GM11168 (cell line): ENCODE data around the gene NEU1.

ENCODE experiments used
- in situ Hi-C: fragments of 300-500 bp; cut with MboI; formaldehyde crosslinking; loops from one replicate; pipeline ENCODE4 v1.12.0; 2022; ENCODE audit warnings: low sequenced_read_pairs; ENCODE audit not compliant: unreplicated experiment

Gene NEU1

DNA sequence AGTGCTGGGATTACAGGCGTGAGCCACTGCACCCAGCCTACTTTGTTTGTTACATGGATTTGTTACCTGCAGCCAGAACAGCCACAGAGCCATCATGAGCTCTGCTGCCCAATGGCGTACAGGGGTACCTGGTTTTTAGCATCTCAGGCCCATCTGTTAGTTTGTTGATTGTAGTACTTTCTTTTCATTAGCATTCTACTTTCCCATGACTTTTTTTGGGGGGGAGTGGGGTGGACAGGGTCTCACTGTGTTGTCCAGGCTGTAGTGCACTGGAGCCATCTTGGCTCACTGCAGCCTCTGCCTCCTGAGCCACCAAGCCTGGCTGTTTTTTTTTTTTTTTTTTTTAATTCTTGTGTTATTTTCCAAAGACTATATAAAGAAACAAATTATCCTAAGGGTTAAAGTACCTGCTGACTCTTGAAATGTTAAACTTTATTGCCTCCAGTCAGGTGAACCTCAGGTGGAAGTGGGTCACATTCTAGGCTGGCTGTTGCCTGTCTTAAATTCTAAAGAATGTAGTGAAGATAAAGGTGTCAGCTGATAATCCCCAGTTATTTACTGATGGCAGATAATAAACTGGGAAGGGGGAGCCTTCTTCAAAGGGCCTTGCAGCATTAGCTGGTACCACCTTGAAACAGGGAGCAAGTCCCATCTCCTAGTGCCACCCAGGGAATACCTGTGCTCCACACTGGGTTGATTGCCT is 15.2 kb downstream of the NEU1 start:
- in situ Hi-C loops: no loop called here

DNA sequence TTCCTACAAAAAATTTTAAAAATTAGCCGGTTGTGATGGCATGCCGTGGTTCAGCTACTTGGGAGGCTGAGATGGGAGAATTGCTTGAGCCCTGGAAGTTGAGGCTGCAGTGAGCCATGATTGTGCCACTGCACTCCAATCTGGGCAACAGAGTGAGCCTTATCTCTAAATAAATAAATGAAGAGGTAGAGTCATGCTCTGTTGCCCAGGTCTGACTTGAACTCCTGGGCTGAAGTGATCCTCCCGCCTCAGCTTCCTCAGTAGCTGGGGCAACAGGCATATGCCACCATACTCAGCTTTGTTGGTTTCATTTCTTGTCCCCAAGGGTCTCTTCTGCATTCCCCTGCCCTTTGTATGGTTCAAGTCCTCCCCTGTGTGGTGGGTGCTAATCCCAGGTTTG is 18.1 kb downstream of the NEU1 start:
- in situ Hi-C loops: no loop called here

DNA sequence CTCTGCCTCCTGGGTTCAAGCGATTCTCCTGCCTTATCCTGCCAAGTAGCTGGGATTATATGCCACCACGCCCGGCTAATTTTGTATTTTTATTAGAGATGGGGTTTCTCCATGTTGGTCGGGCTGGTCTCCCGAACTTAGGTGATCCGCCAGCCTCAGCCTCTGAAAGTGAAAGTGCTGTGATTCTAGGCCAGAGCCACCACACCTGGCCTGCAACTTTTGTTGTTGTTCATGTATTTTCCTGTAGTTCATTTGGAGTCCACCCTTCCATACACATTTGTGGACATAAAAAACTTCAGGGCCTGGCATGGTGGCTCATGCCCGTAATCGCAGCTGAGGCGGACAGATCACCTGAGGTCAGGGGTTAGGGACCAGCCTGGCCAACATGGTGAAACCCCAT is 20.6 kb downstream of the NEU1 start:
- in situ Hi-C loops: no loop called here

DNA sequence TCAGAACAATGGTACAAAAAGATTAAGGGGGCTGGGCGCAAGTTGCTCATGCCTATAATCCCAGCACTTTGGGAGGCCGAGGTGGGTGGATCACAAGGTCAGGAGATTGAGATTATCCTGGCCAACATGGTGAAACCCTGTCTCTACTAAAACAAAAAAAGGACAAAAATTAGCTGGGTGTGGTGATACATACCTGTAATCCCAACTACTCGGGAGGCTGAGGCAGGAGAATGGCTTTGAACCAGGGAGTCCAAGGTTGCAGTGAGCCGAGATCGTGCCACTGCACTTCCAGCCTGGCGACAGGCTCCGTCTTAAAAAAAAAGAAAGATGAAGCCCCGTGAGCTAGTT is 22.9 kb downstream of the NEU1 start:
- in situ Hi-C loops: loop anchor here (5.0 to 10.0 kb wide), 2 partner anchors 33 to 105 kb away; partner anchors contain the start of gene CLIC1

DNA sequence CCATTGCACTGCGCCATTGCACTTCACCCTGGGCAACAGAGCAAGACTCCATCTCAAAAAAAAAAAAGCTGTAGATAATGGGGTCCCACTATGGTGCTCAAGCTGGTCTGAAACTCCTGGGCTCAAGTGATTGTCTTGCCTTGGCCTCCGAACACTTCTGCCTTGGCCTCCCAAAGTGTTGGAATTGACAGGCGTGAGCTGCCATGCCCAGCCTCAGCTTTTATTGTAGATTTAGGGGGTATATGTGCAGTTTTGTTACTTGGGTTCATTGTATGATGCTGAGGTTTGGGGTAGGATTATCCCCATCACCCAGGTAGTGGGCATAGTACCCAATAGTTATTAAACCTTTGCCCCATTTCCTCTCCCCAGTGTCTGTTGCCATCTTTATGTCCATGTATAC is 23.7 kb downstream of the NEU1 start:
- in situ Hi-C loops: loop anchor here (5.0 to 10.0 kb wide), 2 partner anchors 33 to 104 kb away; partner anchors contain the start of gene CLIC1

DNA sequence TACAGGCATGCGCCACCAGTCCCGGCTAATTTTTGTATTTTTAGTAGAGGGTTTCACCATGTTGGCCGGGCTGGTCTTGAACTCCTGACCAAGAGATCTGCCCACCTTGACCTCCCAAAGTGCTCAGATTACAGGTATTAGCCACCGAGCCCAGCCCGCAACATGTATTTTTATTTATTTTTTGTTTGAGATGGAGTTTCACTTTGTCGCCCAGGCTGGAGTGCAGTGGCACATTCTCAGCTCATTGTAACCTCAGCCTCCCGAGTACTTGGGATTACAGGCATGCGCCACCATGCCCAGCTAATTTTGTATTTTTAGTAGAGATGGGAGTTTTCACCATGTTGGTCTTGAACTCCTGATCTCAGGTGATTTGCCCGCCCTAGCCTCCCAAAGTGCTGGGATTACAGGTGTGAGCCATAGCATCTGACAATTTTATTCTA is 24.5 kb downstream of the NEU1 start:
- in situ Hi-C loops: loop anchor here (5.0 to 10.0 kb wide), 2 partner anchors 34 to 103 kb away; partner anchors contain the start of gene CLIC1

DNA sequence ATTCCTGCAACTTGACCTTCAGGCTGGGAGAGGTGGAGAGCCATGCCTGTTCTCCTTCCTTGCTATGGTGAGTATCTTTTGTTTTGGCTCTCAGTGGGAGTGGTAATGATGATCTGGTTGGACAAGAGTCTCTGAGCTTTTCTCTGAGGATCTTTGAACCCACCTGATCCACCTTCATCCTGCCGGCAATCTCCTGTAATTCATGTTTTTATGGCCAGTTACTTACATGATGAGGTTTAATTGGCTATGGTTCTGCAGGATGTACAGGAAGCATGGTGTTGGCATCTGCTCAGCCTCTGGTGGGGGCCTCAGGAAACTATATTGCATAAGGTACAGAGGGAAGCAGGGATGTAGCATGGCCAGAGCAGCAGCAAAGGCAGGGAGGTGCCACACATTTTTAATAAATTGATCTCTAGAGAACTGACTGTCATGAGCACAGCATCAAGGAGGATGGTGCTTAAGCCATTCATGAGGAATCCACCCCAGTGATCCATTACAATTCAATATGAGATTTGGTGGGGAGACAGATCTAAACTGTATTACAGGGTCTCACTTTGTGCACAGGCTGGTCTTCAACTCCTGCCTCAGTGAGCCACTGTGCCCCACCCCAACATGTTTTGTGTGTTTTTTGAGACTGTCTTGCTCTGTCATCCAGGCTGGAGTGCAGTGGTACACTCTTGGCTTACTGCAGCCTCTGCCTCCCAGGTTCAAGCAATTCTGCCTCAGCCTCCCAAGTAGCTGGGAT is 25.1 kb downstream of the NEU1 start:
- in situ Hi-C loops: loop anchor here (5.0 to 10.0 kb wide), 2 partner anchors 35 to 103 kb away; partner anchors contain the start of gene CLIC1

DNA sequence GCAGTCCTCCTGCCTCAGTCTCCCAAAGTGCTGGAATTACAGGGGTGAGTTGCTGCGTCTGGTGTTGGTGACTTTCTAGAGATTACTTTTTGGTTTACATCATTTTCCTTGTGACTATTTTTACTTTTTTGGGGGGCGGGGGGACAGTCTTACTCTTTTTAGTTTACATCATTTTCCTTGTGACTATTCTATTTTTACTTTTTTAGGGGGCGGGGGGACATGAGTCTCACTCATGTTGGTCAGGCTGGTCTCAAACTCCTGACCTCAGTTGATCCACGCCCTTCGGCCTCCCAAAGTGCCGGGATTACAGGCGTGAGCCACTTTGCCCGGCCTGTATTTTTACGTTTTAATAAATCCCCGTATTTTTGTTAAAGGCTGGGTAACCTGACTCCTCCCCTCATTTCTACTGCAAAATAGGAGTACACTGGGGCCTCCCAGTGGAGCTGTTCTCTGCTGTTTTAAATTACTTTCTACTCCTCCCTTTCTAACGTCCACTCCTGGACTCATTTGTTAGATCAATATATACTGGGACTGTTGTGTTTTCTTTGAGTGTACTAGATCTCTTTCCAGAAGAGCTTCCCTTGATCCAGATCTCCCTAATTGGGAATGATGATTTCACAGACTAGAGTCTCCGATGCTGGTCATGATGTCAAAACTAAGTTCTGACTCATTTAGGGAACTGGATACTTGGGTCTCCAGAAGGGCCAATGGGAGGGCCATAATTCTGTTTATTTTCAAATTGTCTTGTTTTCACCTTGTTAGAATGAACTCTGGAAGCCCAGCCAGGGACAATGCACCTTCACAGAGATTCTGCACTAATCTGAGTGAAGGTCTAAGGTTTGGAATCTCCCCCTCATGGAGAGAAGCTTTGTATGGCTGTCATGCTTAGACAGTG is 25.9 kb downstream of the NEU1 start:
- in situ Hi-C loops: loop anchor here (5.0 to 10.0 kb wide), 2 partner anchors 36 to 102 kb away; partner anchors contain the start of gene CLIC1

DNA sequence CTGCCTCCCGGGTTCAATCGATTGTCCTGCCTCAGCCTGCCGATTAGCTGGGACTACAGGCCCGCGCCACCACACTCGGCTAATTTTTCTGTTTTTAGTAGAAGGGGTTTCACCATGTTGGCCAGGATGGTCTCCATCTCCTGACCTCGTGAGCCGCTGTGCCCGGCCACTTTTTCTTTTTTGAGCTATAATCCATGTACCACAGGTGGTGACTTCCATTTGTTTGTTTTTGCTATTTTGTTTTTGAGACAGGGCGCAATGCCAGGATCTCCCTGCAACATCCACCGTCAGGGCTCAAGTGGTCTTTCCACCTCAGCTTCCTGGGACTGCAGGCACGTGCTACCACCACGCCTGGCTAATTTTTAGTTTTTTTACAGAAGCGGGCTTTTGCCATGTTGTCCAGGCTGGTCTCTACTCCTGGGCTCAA is 26.6 kb downstream of the NEU1 start:
- in situ Hi-C loops: loop anchor here (5.0 to 10.0 kb wide), 2 partner anchors 36 to 101 kb away; partner anchors contain the start of gene CLIC1

DNA sequence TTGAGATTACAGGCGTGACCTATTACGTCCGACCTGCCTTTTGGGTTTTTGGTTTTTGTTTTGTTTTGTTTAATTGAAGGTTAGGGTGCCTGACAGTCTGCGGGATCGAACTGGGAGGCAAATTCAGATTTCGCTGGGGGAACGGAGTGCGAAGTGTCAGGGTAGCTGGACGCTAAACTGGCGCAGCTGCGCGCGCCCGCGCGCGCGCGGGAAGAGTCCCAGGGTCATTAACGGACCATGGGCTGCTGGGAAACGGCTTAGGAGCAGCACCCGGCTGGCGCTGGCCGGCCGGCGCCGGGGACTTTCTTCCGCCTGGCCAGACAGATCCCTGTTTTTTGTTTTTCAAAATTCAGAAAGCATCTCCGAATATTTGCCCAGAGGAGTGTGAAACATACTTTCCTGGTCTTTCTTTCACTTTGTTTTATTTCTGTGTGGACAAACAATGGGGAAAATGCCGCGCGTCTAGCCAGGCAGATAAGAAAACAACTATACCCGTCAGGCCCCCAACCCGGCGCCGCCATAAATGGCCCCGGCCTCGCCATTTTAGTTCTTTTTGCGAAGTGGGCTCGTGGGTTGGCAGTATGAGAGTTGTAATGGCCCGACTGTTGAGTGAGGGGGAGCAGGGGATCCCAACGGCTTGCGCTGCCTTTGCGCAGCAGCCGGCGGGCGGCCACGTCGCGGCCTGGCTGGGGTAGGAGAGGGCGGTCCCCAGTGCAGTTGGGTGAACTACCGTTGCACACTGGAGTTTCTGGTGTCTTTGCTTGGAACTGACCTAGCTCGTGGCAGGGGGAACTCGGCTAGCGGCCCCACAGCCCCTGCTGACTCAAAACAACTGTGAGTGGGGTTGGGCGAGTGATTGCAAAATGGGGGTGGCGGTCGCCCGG is 28.0 kb downstream of the NEU1 start:
- in situ Hi-C loops: loop anchor here (5.0 to 10.0 kb wide), 2 partner anchors 38 to 100 kb away; partner anchors contain the start of gene CLIC1

DNA sequence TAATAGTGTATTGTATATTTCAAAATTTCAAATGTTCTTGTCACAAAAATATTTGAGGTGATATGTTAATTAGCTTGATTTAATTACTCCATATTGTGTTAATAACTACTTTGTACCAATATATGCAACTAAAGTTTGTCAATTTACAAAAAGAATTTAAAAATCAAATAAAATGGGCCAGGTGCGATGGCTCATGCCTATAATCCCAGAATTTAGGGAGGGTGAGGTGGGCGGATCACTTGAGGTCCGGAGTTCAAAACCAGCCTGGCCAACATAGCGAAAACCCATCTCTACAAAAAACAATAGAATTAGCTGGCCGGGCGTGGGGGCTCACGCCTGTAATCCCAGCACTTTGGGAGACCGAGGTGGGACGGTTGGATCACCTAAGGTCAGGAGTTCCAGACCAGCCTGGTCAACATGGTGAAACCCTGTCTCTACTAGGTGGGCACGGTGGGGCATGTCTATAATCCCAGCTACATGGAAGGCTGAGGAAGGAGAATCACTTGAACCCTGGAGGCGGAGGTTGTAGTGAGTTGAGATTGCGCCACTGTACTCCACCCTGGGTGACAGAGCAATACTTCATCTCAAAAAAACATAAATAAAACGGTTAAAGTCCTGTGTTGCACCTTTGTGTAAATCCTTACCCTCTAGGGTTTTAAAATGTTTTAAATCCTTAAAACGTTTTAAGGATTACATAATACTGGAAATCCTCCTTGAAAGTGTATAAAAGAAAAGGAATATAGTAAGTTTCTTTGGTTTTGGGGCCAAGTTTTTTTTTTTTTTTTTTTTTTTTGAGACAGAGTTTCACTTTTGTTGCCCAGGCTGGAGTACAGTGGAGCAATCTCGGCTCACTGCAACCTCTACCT is 31.0 kb downstream of the NEU1 start:
- in situ Hi-C loops: loop anchor here (10.0 kb wide), 1 partner anchor 97 kb away; the partner anchor contains the start of gene CLIC1

DNA sequence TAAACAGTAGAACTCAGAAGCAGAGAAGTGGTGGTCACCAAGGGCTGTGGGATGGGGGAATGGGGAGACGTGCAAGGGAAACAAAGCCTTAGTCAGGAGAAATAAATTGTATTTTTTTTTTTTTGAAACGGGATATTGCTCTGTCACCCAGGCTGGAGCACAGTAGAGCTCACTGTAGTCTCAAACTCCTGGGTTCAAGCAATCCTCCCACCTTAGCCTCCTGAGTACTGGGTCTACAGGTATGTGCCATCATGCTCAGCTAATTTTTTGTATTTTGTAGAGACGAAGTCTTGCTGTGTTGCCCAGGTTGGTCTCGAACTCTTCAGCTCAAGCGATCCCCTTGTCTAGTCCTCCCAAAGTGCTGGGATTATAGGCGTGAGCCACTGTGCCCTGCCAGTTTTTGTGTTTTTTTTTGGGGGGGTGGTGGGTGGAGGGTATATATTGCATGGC is 31.7 kb downstream of the NEU1 start:
- in situ Hi-C loops: loop anchor here (10.0 kb wide), 1 partner anchor 96 kb away; the partner anchor contains the start of gene CLIC1

DNA sequence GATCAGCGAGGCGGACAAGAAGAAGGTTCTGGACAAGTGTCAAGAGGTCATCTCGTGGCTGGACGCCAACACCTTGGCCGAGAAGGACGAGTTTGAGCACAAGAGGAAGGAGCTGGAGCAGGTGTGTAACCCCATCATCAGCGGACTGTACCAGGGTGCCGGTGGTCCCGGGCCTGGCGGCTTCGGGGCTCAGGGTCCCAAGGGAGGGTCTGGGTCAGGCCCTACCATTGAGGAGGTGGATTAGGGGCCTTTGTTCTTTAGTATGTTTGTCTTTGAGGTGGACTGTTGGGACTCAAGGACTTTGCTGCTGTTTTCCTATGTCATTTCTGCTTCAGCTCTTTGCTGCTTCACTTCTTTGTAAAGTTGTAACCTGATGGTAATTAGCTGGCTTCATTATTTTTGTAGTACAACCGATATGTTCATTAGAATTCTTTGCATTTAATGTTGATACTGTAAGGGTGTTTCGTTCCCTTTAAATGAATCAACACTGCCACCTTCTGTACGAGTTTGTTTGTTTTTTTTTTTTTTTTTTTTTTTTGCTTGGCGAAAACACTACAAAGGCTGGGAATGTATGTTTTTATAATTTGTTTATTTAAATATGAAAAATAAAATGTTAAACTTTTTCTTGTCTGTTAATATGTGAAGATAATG is 32.9 kb downstream of the NEU1 start:
- in situ Hi-C loops: loop anchor here (10.0 kb wide), 1 partner anchor 95 kb away; the partner anchor contains the start of gene CLIC1

DNA sequence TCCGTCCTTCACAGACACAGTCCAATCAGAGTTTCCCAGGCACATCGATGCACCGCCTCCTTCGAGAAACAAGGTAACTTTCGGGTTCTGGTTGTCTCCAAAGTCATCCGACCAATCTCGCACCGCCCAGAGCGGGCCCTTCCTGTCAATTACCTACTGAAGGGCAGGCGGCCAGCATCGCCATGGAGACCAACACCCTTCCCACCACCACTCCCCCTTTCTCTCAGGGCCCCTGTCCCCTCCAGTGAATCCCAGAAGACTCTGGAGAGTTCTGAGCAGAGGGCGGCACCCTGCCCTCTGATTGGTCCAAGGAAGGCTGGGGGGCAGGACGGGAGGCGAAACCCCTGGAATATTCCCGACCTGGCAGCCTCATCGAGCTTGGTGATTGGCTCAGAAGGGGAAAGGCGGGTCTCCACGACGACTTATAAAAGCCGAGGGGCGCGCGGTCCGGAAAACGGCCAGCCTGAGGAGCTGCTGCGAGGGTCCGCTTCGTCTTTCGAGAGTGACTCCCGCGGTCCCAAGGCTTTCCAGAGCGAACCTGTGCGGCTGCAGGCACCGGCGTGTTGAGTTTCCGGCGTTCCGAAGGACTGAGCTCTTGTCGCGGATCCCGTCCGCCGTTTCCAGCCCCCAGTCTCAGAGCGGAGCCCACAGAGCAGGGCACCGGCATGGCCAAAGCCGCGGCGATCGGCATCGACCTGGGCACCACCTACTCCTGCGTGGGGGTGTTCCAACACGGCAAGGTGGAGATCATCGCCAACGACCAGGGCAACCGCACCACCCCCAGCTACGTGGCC is 35.1 kb downstream of the NEU1 start, which contains the start of gene HSPA1B:
HSPA1B (plus strand) TSS at position 453 of the 794 bp plus-strand sequence; CDS start at position 666, 213 bp downstream.
- in situ Hi-C loops: no loop called here

DNA sequence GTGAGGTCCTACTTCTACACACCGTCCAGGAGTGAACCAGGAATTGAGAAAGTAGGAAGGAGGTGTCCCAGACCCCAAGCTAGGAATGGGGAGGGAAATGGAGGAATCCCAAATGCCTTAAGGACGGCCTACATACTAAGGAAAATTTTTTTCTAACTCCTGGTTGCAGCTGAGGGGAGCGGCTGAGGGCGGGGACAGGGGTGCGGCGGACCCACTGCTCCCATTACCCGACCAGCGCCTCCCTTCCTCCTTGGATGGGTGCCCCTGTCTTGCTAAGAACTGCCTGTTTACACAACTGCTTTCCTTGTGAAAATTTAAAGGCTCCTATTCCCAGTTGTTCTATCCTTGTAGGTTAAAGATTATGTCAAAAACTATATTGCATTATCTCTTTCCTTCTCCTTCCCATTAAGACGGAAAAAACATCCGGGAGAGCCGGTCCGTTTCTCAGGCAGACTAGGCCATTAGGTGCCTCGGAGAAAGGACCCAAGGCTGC is 35.8 kb downstream of the NEU1 start:
- in situ Hi-C loops: no loop called here

DNA sequence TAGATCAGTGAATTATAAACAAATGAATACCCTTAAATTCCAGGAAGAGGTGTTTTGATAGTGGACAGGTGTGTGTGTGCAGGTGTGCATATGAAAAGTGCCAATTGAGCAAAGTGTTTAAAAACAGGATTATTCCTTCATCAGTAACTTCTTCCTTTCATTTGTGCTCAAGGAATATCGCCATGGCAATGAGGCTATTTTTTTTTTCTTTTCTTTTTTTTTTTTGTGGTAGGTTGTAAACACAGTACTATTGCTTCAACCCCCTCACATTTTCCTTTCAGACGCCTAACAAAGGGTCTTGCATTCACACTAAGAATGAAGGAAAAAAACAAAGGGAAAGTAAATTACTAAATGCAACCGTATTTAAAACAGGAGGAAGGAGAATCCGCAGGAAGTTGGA is 37.1 kb downstream of the NEU1 start:
- in situ Hi-C loops: no loop called here
